ENCODE data around the gene LY6G6F.
A peak's percentile ranks its signal among the peaks of the same experiment; 100 is the strongest.

DNA sequence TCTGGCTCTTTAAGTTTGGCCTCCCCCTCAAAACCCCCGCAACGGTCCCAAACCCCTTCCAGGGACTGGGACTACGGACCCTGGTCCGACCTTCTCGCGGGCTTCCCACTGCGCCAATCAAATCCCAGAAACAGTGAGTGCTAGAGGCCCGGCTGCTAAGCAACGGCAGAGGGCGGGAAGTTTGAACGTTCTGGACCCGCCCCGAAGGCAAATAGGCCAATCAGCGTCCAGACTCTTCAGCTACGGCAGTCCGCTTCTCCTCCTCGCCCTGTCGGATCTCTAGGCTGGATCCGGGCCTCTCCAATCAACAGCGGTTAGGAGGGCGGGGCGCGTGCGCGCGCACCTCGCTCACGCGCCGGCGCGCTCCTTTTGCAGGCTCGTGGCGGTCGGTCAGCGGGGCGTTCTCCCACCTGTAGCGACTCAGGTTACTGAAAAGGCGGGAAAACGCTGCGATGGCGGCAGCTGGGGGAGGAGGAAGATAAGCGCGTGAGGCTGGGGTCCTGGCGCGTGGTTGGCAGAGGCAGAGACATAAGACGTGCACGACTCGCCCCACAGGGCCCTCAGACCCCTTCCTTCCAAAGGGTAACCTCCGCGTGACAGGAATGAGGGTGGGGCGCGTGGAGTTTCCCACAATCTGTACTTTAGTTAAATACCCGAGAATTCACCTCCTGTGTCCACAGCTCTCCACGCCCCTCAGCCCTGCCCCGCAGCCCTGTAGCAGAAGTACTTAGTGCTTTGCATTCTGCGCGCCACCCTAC is 33.2 kb downstream of the LY6G6F start, which contains the start of gene MSH5:
- TF ChIP-seq POLR2AphosphoS5 (IDR thresholded peaks at IDR 0.05; ENCODE audit: low read depth, low read length) (peak; percentile 93), SIN3A (IDR thresholded peaks at IDR 0.05; ENCODE audit: borderline replicate concordance, insufficient read depth, low read length) (0 out of 2 replicates have a peak, but pooled peaks have one; percentile 11), TAF1 (IDR thresholded peaks at IDR 0.05; ENCODE audit: borderline replicate concordance, insufficient read depth, low read length) (peak; percentile 82)
